MG63 (cell line): ENCODE data around the gene CAMK2A. TPM values are rescaled to one million over a fixed set of nuclear protein-coding genes. Genes with fewer than 3 reads are reported as not detected.

Experiments used
- DNase-seq: peaks from one replicate; pipeline ENCODE4 v3.0.0-alpha.2; 2020
- H3K27me3 ChIP-seq: fragments of 250-450 bp; sonication (Bioruptor Pico); 2 replicates; pipeline ENCODE4 v1.5.1; 2020; ENCODE audit warnings: mild to moderate bottlenecking, moderate library complexity
- H3K36me3 ChIP-seq: fragments of 250-450 bp; sonication (Bioruptor Pico); 2 replicates; pipeline ENCODE4 v1.5.1; 2020; ENCODE audit warnings: mild to moderate bottlenecking, moderate library complexity
- H3K4me3 ChIP-seq: fragments of 250-450 bp; sonication (Bioruptor Pico); 2 replicates; pipeline ENCODE4 v1.5.1; 2020; ENCODE audit warnings: mild to moderate bottlenecking, moderate library complexity
- H3K9me3 ChIP-seq: fragments of 250-450 bp; sonication (Bioruptor Pico); 2 replicates; pipeline ENCODE4 v1.5.1; 2020; ENCODE audit warnings: mild to moderate bottlenecking, moderate library complexity
- total RNA-seq: library from RNA; depleted of rRNA; stranded (reverse); fragments of >200 nt; shearing (Covaris generic); gene quantifications from 2 replicates; pipeline ENCODE4 v1.2.3, GENCODE V29; 2014; ENCODE audit warnings: low replicate concordance

CAMK2A gene
- total RNA-seq, 1 experiment from 2014 or later: 0.56 TPM

- no peaks in the 10 kb centered on the region for H3K9me3 ChIP-seq
- no peaks in the 10 kb centered on the region for H3K36me3 ChIP-seq
- H3K4me3 ChIP-seq: no peak overlapping the region
- DNase-seq: no peak
- H3K27me3 ChIP-seq: no peaks in the 10 kb centered on the region
These were observed 70.9 kb downstream of the CAMK2A start for GRCh38 chr5:150218693-150219035.

DNA sequence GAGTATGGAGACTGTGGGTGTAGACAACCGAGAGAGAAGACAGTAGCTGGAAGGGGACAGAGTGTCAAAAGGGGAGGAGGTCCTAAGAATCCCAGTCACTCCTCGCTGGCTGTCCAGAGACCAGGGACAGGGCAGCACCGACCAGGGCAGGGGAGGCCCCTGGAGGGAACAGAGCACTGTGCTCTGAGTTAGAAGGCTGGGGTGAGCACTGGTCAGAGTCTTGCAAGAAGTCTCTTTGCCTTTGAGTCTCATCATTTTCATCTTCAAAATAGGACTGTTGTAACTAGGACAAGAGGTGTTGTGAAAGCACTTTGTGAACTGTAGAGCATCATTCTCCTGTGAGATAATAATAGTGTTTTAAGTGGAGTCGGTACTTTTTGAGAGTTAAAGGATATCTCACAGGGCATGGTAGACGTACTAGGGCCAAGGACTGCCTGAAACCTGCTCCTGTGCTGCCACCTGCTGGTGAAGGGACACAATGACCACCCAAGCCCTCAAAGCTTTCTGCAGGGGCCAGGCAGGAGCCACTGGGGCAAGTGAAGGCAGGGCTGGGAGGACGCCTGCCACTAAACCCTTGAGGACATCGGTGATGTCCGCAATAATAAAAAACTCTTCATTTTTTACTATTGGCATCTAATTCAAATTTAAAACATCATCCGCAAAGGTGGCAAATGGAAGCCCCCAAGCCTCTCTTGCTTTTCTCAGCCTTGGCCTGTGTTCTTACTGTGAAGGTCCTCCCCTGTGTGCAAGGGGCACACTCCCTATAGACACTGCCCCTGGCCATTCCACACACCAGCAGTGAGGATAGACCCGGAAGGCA is 71.5 kb downstream of the CAMK2A start:
- DNase-seq: peak; percentile 80

GRCh38 chr5:150217038-150217437 is 72.5 kb downstream of the CAMK2A start:
- H3K4me3 ChIP-seq: no peak overlapping the region
- H3K27me3 ChIP-seq: no peaks in the 10 kb centered on the region
- H3K36me3 ChIP-seq: no peaks in the 10 kb centered on the region; the same call in 1 of the 2 replicates
- no peak for DNase-seq
- H3K9me3 ChIP-seq: no peaks in the 10 kb centered on the region

More for the DNA sequence above, 71.5 kb downstream of the CAMK2A start:
- Histone ChIP-seq H3K27me3 (no peaks in the 10 kb centered on the region), H3K36me3 (no peaks in the 10 kb centered on the region), H3K9me3 (no peaks in the 10 kb centered on the region), H3K4me3 (no peak overlapping the region)

DNA sequence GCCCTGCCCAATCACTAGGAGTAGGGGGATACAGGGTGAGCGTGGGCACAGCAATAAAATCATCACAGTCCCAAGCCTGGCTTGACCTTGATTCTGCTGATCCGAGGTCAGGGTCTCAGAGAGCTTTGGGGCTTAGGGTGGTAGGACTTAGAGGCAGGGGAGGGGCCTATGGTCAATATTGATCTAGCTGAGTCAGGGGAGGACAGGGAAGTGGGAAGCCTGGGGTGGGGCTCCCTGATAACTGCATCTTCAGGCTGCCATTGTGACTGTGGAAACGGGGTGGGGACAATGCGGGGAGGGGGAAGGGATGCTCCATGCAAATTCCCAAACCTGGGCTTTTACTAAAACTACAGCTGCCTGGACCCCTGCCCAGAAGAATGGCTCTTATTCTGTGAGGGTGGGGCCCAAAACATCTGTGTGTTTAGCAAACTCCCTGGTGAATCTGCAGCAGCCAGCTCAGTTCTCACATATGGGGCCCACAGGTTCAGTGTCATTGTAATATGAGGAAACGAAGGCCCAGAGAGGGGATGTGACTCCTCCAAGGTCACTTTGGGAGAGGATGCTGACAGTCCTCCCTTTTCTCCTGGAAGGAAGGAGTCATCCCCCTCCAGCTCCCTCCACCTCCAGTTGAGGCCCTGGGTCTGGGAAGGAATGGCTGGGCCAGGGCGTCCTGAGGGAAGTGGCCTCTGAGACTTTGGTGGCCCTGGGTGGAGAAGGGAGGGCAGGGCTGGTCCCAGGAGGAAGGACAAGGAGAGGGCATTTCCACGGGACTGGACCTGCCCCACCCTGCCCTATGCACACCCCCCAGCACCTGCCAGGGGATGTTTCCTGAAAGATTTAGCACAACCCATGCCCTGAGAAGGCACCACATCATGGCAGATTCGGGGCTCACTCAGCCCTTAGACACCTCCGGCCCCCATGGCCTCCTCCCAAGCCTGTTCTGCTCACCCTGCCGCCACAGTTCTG is 73.3 kb downstream of the CAMK2A start:
- Histone ChIP-seq H3K4me3 (no peak overlapping the region), H3K36me3 (no peaks in the 10 kb centered on the region; the same call in 1 of the 2 replicates), H3K27me3 (no peaks in the 10 kb centered on the region), H3K9me3 (no peaks in the 10 kb centered on the region)
- DNase-seq: no peak

DNA sequence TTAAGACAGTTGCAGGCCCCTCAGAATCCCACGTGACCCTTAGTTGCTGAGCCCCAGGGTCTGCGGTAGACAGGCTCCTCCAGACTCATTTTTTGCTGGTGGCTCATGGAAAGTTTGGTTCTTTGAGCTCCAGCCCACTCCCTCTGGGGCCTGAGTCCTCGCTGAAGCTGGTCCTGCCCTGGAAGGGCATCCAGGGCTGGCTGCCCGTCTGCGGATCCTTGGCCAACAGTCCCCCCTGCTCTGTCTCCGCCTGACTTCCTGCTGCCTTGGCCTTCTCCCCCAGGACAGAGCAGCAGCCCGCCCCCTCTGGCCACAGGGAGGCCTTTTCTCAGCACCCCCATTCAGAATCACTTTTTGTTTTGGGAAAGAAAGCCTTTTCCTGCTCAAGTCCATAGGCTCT is 75.3 kb downstream of the CAMK2A start:
- no peak overlapping the region for H3K4me3 ChIP-seq
- no peaks in the 10 kb centered on the region for H3K9me3 ChIP-seq
- H3K36me3 ChIP-seq: no peaks in the 10 kb centered on the region; the same call in 1 of the 2 replicates
- no peaks in the 10 kb centered on the region for H3K27me3 ChIP-seq
- peak; percentile 99 for DNase-seq

- Histone ChIP-seq H3K36me3 (no peaks in the 10 kb centered on the region; the same call in 1 of the 2 replicates), H3K4me3 (no peak overlapping the region), H3K27me3 (no peaks in the 10 kb centered on the region), H3K9me3 (no peaks in the 10 kb centered on the region)
- DNase-seq: peak; percentile 99
These were observed 76.0 kb downstream of the CAMK2A start for GRCh38 chr5:150213530-150213929.

DNA sequence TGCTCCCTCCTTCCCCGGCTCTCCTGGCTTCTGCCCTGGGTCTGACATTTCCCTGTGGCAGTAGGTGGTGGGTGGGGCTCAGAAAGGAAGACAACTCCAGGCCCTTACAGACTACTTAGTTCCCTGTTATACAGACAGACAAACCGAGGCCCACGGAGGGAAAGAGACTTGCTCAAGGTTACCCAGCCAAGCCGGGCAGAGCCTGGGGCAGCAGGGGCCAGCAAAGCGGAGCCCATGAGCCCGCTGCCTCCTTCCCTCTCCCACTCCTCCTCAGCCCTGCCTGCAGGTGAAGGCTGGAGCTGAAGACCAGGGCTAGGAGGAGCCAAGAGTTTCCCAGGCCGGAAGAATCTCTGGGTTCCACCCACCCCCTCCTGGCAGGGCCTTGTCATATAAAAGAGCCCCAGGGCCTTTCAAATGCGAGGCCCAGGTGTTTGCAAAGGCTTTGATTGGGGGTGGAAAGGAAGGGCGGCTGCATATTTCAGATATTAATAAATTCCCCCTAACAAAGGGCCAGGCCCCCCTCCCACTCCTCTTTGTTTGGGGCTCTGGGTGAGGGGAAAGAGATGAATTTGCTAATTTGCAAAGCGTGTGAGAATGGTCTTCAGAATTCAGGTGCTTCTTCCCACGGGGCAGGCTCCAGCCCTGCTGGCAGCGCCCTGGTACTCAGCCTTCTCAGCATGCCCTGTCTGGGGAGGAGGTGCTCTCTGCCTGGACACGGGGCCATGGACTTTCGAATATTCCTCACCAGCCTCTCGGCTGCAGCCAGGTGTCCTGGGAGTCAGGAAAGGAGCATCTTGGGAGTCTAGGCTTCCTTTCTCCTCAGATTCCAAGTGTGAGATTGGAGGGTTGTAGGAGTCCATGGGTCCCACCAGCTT is 78.2 kb downstream of the CAMK2A start:
- no peaks in the 10 kb centered on the region for H3K27me3 ChIP-seq
- no peaks in the 10 kb centered on the region; the same call in 1 of the 2 replicates for H3K36me3 ChIP-seq
- H3K4me3 ChIP-seq: no peak overlapping the region
- no peaks in the 10 kb centered on the region for H3K9me3 ChIP-seq
- no peak for DNase-seq

DNA sequence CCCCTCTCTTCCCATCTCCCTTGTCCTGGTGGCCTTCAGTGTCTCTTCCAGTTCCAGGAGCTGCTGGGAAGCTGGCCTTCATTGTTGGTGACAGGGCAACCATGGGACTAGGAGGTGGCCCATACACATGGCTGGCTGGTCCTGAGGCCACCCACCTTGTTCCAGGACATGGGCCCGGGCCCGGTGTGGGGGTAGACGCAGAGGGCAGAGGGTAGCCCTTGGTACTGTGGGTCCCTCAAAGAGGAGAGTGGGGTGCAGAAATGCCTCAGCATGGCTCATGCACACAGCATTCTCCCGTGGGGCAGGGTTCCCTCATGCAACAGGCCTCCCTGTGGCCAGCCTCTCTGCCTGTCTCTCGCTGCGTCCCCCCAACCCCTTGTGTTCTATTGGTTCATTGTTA is 78.9 kb downstream of the CAMK2A start:
- Histone ChIP-seq H3K36me3 (no peaks in the 10 kb centered on the region; the same call in 1 of the 2 replicates), H3K9me3 (no peaks in the 10 kb centered on the region), H3K4me3 (no peak overlapping the region), H3K27me3 (no peaks in the 10 kb centered on the region)
- no peak for DNase-seq

DNA sequence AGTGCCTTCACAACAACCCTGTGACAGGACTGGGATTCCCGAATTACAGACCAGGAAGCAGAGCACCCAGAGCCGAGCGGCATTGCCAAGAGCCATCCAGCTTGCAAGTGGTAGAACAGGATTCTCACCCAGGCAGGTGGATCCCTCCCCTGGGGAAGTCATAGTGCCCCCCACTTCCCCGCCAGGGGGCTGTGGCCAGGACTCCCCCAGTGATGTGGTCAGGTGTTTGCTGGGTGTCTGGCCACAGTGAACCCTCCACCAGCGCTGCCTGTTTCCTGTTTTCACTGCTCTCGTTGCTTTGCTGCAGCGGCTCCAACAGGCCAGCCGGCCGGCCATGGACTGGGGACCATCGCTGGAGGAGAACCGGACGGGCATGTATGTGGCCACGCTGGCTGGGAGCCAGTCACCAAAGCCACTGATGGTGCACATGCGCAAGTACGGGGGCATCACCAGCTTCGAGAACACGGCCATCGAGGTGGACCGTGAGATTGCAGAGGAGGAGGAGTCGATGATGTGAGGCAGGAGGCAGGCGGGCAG is 80.4 kb downstream of the CAMK2A start:
- Histone ChIP-seq H3K36me3 (no peaks in the 10 kb centered on the region; the same call in 1 of the 2 replicates), H3K9me3 (no peaks in the 10 kb centered on the region), H3K27me3 (no peaks in the 10 kb centered on the region), H3K4me3 (no peak overlapping the region)
- DNase-seq: no peak

GRCh38 chr5:150208187-150209098 is 81.1 kb downstream of the CAMK2A start:
- Histone ChIP-seq H3K4me3 (no peak overlapping the region), H3K9me3 (no peaks in the 10 kb centered on the region), H3K27me3 (no peaks in the 10 kb centered on the region), H3K36me3 (no peaks in the 10 kb centered on the region; the same call in 1 of the 2 replicates)
- DNase-seq: peak; percentile 73

DNA sequence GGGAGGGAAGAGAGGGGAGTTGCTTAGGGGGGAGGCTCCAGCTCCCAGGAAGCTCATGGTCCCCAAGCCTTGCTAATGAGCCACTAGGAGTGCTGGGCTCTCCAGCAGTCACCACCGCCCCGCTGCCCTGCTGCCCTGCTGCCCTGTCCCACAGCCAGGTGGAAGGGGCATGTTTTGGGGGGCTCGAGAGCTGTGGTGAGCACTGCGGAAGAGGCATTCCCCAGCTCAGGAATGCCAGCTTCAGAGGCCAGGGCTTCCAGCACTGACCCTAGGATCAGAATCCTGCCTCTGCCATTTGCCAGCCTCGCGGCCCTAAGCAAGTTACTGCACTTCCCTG is 82.8 kb downstream of the CAMK2A start:
- no peaks in the 10 kb centered on the region for H3K9me3 ChIP-seq
- no peak overlapping the region for H3K4me3 ChIP-seq
- no peak for DNase-seq
- no peaks in the 10 kb centered on the region for H3K27me3 ChIP-seq
- H3K36me3 ChIP-seq: no peaks in the 10 kb centered on the region

GRCh38 chr5:150206098-150206778 is 83.3 kb downstream of the CAMK2A start:
- Histone ChIP-seq H3K27me3 (no peaks in the 10 kb centered on the region), H3K36me3 (no peaks in the 10 kb centered on the region), H3K9me3 (no peaks in the 10 kb centered on the region), H3K4me3 (no peak overlapping the region)
- DNase-seq: peak; percentile 62

DNA sequence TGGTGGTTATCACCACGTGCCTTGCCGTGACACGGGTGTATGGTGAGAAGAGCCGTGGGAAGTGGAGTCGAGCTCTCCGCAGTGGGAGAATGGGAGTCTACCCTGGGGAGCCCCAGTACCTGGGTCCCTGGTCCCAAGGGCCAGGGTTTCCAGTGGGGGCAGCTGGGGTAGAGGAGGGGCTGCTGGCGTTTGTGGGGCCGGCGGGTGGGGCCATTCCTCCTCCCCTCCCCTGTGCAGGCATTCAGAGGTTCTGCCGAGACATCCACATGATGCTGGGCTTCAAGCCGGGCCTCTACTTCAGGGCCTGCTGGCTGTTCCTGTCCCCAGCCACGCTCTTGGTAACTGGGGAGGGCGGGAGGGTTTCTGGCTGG is 85.0 kb downstream of the CAMK2A start:
- DNase-seq: no peak
- no peaks in the 10 kb centered on the region for H3K27me3 ChIP-seq
- no peak overlapping the region for H3K4me3 ChIP-seq
- H3K36me3 ChIP-seq: no peaks in the 10 kb centered on the region
- no peaks in the 10 kb centered on the region for H3K9me3 ChIP-seq

DNA sequence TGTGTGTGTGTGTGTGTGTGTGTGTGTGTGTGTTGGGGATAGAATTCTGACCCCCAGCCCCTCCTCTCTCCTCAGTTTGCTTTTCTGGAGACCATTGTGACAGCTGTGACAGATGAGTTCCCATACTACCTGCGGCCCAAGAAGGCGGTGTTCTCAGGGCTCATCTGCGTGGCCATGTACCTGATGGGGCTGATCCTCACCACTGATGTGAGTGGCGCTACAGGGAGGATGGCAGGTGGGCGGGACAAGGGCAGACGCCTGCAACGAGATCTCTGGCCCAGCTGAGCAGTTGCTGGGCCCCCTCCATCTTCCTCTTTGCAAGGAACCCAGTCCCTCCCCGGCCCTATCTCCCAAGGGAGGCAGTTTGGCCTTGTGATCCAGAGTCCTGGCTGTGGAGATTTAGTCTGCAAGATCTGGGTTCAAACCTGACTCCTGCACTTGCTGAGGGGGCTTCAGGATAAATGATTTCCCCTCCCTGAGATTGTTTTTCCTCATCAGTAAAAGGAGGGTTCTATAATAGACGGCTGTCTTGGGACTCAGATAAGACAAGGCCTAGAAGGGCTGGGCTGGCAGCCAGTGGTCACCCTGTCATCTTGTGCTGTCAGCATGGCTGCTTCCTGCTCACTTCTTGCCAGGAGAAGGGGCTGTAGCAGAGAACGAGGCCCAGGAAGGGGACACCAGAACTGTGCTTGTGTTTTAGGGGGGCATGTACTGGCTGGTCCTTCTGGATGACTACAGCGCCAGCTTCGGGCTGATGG is 85.6 kb downstream of the CAMK2A start:
- H3K4me3 ChIP-seq: no peak overlapping the region
- DNase-seq: no peak
- H3K36me3 ChIP-seq: no peaks in the 10 kb centered on the region
- no peaks in the 10 kb centered on the region for H3K9me3 ChIP-seq
- no peaks in the 10 kb centered on the region for H3K27me3 ChIP-seq
